ENCODE measurements around the gene TMEM138. TPM values are rescaled to one million over a fixed set of nuclear protein-coding genes. Genes with fewer than 3 reads are reported as not detected.

TMEM138 gene
- total RNA-seq, result 10 to 100 TPM; 36.0 to 49.2 TPM
- long read RNA-seq, donor 1, transcript TMEM138-201 (5 exons, 1,848 nt), result major isoform, 9 of 12 reads
- long read RNA-seq, donor 1, partial matches to known transcripts, result 0 of 12 reads
- long read RNA-seq, donor 1, other reads (novel, unspliced or antisense), result 3 of 12 reads
- long read RNA-seq, donor 2, transcript TMEM138-201 (5 exons, 1,848 nt), result major isoform, 44 of 61 reads
- long read RNA-seq, donor 2, partial matches to known transcripts, result 3 of 61 reads
- long read RNA-seq, donor 2, other reads (novel, unspliced or antisense), result 12 of 61 reads

- DNase-seq (ENCODE audit: low spot score), result peak; percentile 98
- intact Hi-C loops (cut with DNase I), result no loop called here
Measured at GRCh38 chr11:61361741-61362541, at the start of gene TMEM138, which contains the start of gene CYB561A3. Gene TMEM138, plus strand, starts transcription at chr11:61362374. Its CDS starts 2,017 bp downstream, at chr11:61364391. Gene CYB561A3, minus strand, starts transcription at chr11:61361882. Its CDS starts 5,169 bp downstream, at chr11:61356713.

- no peak for DNase-seq (ENCODE audit: low spot score)
- intact Hi-C loops (cut with DNase I), result no loop called here
Measured at GRCh38 chr11:61315260-61315659, 46.9 kb upstream of the TMEM138 start.

GRCh38 chr11:61325649-61326414 is 36.3 kb upstream of the TMEM138 start:
- DNase-seq (ENCODE audit: low spot score), result no peak
- intact Hi-C loops (cut with DNase I), result no loop called here

- no peak for DNase-seq (ENCODE audit: low spot score)
- intact Hi-C loops (cut with DNase I), result no loop called here
Measured at GRCh38 chr11:61327669-61328071, 34.5 kb upstream of the TMEM138 start.

- no peak for DNase-seq (ENCODE audit: low spot score)
- intact Hi-C loops (cut with DNase I), result no loop called here
Measured at GRCh38 chr11:61328351-61328750, 33.8 kb upstream of the TMEM138 start.

GRCh38 chr11:61329871-61330270 is 32.3 kb upstream of the TMEM138 start:
- intact Hi-C loops (cut with DNase I), result no loop called here
- no peak for DNase-seq (ENCODE audit: low spot score)

- intact Hi-C loops (cut with DNase I), result no loop called here
- no peak for DNase-seq (ENCODE audit: low spot score)
Measured at GRCh38 chr11:61331651-61332050, 30.5 kb upstream of the TMEM138 start.

GRCh38 chr11:61332281-61332796 is 29.8 kb upstream of the TMEM138 start:
- intact Hi-C loops (cut with DNase I), result no loop called here
- no peak for DNase-seq (ENCODE audit: low spot score)

GRCh38 chr11:61332797-61333549 is 29.2 kb upstream of the TMEM138 start, which contains the start of the genes DDB1 and TKFC:
Gene DDB1, minus strand, starts transcription at chr11:61333105. Its CDS starts 137 bp downstream, at chr11:61332968.
Gene TKFC, plus strand, starts transcription at chr11:61333228. Its CDS starts 1,501 bp downstream, at chr11:61334729.
- peak; percentile 98 for DNase-seq (ENCODE audit: low spot score)

GRCh38 chr11:61333550-61334433 is 28.4 kb upstream of the TMEM138 start:
- DNase-seq (ENCODE audit: low spot score), result no peak

More at GRCh38 chr11:61332797-61333549, 29.2 kb upstream of the TMEM138 start, which contains the start of the genes DDB1 and TKFC:
- intact Hi-C loops (cut with DNase I), result no loop called here

GRCh38 chr11:61334434-61335354 is 27.5 kb upstream of the TMEM138 start:
- intact Hi-C loops (cut with DNase I), result no loop called here
- no peak for DNase-seq (ENCODE audit: low spot score)

More at GRCh38 chr11:61333550-61334433, 28.4 kb upstream of the TMEM138 start:
- intact Hi-C loops (cut with DNase I), result no loop called here

- intact Hi-C loops (cut with DNase I), result no loop called here
- peak; percentile 35 for DNase-seq (ENCODE audit: low spot score)
Measured at GRCh38 chr11:61335355-61335710, 26.8 kb upstream of the TMEM138 start.

GRCh38 chr11:61336171-61336935 is 25.8 kb upstream of the TMEM138 start:
- DNase-seq (ENCODE audit: low spot score), result peak; percentile 92
- intact Hi-C loops (cut with DNase I), result loop anchor here in 1 of 2 donors (2.0 kb wide), 1 partner anchor 48 kb away; no protein-coding TSS in a partner anchor

GRCh38 chr11:61337706-61338470 is 24.3 kb upstream of the TMEM138 start:
- peak; percentile 68 for DNase-seq (ENCODE audit: low spot score)
- intact Hi-C loops (cut with DNase I), result loop anchor here (2.0 kb wide), 1 partner anchor 47 kb away; no protein-coding TSS in a partner anchor
